ENCODE results near the gene KDM6B. TPM values are rescaled to one million over a fixed set of nuclear protein-coding genes. Genes with fewer than 3 reads are reported as not detected.
A peak's percentile ranks its signal among the peaks of the same experiment; 100 is the strongest.
"Not testable (repeated sequence)": the region's sequence is repeated elsewhere in the genome, so short reads cannot be mapped to it uniquely, and the experiment has no call there.

Gene KDM6B
- total and polyA plus RNA-seq, 9 of the 15 experiments (the other 6 are each of a cell fraction or from before 2014, with no cell fraction given), result 0.01 to 22.9 (median 2.2) TPM

GRCh38 chr17:7862692-7863437 lies 28.8 kb downstream of the KDM6B start (continued):
- TF ChIP-seq DEAF1 (CRISPR knock-in tag; IDR thresholded peaks at IDR 0.05), result peak; percentile 52; the same call in 1 of the 2 replicates

- ATAC-seq; H3K79me2 ChIP-seq (ENCODE audit: control insufficient read depth, insufficient read depth, low read length); H3K9me3 ChIP-seq (replicated peaks; ENCODE audit: control insufficient read depth, insufficient read depth, low read depth, low read length); H3K4me2 ChIP-seq (ENCODE audit: insufficient read depth, low read length); DNase-seq (ENCODE audit: extremely low read depth in 1 of 4, low spot score in 3 of 4); H3K4me1 ChIP-seq (replicated peaks in 1 of 2; ENCODE audit: control insufficient read depth in 2 of 2, insufficient read depth in 2 of 2, low read length in 2 of 2); H4K20me1 ChIP-seq (replicated peaks; ENCODE audit: control insufficient read depth, insufficient read depth, low read length); H3K27me3 ChIP-seq (ENCODE audit: control insufficient read depth in 2 of 2, insufficient read depth in 2 of 2, low read length in 2 of 2); BruUV-seq (replicated peaks); FAIRE-seq; H3K4me3 ChIP-seq; intact Hi-C loops (cut with micrococcal nuclease); H3K9me1 ChIP-seq (ENCODE audit: control insufficient read depth, insufficient read depth, low read length); H3K27ac ChIP-seq (ENCODE audit: extremely low read depth, low read depth, low read length); H3K9ac ChIP-seq (ENCODE audit: insufficient read depth in 1 of 2, low read depth in 2 of 2, low read length in 2 of 2); in situ Hi-C loops (cut with MboI); CTCF ChIA-PET (ENCODE audit: low intra/inter-chr PET ratio); H2AFZ ChIP-seq (ENCODE audit: low read depth, low read length): not testable (repeated sequence)
- H3K36me3 ChIP-seq (ENCODE audit: control insufficient read depth, insufficient read depth, low read length), result peaks cover 26% of the 10 kb centered on the region; the same call in 2 of the 3 replicates
- POLR2A ChIA-PET, result interaction anchor here (1.0 to 1.4 kb wide), 2 partner anchors 9 to 119 kb away, joined by 3 to 4 read pairs; no protein-coding TSS in a partner anchor
- 59% methylated on average over 5 of the region's 5 CpGs for WGBS (ENCODE audit: insufficient coverage, low coverage, missing lambda C conversion rate)
Observed at GRCh38 chr17:7864384-7864783, 30.4 kb downstream of the KDM6B start.

Measured in K562 (cell line).